ENCODE results near the gene TMEM62.

- TF ChIP-seq POLR2A (IDR thresholded peaks at IDR 0.05) (no peak), CTCF (IDR thresholded peaks at IDR 0.05) (no peak)
Measured at GRCh38 chr15:43218908-43219706, 85.7 kb downstream of the TMEM62 start.
